Left lobe of liver (tissue), 2 donors: ENCODE data around the gene CDHR2. TPM values are rescaled to one million over a fixed set of nuclear protein-coding genes. Genes with fewer than 3 reads are reported as not detected.
A peak's percentile ranks its signal among the peaks of the same experiment; 100 is the strongest.

ENCODE experiments used
- ATAC-seq: fragments of 200-7000 bp; cut with Tn5 transposase; one replicate; pipeline ENCODE4 v1.9.1; 2020; ENCODE audit warnings: mild to moderate bottlenecking, moderate library complexity
- DNase-seq: peaks from one replicate; pipeline ENCODE4 v3.0.0-alpha.2; 2020; ENCODE audit warnings: low spot score
- total RNA-seq: library from RNA; stranded (reverse); gene quantifications from one replicate; pipeline ENCODE4 v1.2.1, GENCODE V29; 2021
- donor health status: DM: no; HTN: no; CAD: no; lungs with moderate emphysema.
- donor health status: DM: no; HTN: yes; CAD: no.

The CDHR2 gene
- total RNA-seq, 1 donor from 2014 or later, result 87.3 TPM

DNA sequence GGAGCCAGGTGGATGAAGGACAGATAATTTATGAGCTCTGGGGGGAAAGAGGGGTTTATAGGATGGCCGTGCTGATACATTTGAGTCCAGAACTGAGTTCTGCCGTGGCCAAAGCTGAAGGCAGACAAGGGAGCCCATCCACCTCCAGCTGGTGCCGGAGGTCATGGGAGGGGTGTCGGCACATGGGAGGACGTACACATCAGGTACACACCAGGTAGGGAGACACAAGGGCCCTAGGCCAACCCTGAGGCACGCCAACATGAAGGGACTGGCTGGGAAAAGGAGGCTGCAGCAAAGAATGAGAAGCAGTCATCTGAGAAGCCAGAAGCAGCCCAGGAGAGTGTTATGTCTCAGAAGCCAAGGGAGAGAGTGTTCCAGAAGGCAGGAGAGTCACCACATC lies 62.9 kb downstream of the CDHR2 start:
- ATAC-seq, result no peak
- no peak for DNase-seq

DNA sequence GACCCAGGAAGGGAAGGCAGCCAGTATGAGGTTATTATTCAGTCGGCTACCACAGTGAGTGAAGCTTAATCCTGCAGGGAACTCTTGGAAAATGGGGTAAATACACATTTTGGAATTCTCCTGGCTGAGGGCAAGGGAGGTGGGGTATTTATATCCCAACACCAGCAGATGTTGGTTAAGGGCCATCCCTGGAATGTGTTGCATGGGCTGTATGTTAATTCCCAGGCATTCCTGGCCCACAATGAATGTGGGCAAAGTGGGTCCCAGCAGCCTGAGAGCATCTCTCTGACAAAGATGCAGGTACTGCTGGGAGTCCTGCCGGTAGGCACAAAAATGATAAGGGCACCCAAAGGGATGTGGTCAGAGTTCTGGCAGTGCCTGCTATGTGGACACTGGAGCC lies 63.7 kb downstream of the CDHR2 start:
- no peak for ATAC-seq
- no peak for DNase-seq

DNA sequence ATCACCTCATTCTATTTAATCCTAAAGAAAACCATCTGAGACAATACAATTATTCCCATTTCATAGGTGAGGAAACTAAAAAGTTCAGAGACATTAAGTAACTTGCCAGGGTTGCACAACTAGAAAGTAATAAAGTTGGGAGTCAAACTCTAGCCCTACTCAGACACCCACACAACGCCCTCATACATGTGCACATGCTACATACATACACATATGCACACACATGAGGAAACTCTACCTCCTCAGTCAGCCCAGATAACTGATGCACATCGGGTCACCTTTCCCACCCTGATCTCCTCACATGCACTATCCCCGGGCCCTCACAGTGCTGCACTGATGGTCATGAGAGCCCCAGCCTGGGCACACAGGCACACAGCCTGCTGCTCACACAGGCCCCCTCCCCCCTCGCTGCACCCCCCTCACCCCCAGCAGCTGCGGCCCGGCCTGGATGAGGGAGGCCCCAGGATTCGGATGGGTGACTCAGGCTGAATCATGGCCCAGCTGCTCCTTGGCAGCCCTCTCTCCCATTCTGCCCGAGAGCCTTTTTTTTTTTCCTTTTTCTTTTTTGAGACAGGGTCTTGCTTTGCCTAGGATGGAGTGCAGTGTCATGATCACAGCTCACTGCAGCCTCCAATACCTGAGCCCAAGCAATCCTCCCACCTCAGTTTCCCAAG lies 65.8 kb downstream of the CDHR2 start:
- ATAC-seq (no peak), DNase-seq (no peak)

DNA sequence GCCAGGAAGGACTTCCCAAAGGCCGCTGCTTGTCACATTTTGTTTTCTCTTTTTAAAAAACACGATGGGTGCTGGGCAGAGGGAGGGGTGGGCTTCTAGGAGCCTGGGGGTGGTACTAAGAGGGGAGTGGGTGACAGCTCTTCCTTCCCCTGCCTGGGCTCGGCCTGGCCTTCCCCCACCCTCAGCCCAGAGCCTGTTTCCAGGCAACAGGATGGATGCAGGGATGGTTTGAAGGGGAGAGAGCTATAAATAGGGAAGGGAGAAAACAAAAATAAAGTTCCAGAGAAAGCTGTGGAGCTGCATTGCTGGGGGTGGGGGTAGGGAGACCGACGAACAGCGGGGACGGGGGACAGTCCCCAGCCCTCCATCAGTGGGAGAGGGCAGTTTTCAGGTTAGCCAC lies 67.4 kb downstream of the CDHR2 start:
- no peak for ATAC-seq
- no peak for DNase-seq

DNA sequence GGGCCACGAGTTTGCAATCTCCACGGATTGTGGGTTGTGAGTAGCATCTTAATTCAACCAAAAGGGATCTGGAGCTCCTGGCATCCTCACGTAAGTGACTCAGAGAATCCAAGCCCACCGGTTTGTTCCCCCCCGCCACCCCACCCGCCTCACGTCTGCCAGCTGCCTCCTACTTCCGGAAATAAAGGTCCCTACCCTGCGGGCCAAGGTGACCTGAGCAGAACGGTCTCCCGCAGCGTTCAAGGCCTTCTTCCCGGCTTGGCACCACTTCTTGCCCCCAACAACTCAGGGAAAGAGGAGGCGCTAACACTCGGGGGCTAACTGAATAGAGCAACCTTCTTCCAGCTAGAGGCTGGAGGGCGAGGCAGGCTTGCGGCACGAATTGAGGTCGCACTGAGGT lies 69.6 kb downstream of the CDHR2 start:
- DNase-seq (no peak), ATAC-seq (no peak)

DNA sequence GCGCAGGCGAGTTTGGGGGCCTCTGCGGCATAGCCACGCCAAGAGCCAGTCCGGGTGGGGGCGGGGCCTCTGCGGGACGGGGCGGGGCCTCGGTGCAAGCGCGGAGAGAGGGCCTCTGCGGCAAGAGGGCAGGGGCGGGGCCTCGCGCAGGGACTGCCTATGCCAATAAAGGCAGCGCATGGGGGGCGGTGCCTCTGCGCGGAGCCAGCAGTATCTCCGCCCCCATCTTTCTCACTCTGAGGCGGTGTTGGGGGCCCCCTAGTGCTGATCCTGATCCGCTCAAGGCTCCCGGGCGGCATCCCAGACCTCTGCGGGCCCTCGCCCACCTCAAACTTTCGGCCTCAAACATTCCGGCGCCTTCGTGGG lies 70.0 kb downstream of the CDHR2 start:
- peak; percentile 56 for ATAC-seq
- no peak for DNase-seq

DNA sequence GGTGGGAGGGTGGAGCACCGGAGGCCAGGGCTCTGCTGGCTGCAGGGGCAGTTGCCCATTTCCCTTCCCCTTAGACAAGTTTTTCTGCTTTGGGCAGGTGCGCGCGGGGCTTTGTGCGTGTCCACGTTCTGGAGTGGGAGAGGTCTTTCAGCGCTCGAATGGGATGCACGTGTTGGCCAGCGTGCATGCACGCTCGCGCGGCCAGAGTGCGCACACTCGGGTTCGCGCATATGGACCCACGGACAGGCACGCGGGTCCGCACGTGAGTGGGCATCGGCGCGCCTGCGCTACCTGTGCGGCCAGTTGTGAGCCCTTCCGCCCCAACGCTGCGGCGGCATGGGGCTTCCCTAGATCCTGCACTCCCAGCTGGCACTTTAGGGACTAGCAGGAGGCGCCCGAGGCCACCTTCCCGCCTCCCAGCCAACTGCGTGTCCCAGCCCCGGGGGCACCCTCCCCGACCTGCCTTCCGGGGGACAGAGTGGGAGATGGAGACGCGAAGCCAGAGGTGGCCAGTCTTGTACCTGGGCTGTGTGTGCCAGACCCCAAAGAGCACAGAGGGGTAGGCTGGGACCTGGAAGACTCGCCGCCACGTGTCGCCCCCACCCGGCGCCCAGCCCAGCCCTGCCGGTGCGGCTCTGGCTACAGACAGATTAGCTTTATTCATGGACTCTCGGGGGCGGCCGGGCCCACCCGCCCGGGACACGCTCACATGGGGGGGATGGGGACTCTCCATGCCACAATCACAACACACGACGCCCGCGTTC lies 70.6 kb downstream of the CDHR2 start:
- DNase-seq (no peak), ATAC-seq (no peak)

DNA sequence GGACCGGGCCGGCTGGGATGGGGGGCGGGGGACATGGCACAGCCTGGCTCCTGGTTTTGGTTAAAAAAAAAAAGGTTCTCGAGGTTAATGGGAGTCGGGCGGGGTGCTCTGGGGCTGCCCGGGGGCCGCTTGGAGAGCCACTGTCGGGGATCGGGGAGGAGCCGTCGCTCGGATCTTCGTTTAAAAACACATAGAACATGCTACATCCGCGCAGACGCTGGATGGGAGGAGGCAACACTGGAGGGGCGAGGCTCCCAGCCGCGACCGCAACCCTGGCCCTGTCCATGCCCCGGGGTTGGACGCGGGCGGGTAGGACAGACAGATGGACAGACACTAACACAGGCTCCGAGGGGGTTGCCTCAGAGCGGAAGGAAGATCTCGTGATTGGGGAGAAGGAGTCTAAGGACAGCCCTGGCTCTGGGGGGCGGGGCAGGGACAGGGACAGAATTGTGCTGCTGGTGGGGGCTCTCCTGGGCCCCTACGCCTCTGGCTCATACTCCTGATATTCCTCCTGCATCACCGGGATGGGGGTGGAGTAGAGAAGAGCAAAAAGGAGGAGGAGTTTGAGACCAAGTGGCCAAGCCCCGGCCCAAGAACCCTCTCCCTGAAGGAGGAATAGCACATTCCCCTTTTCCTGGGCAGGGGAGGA lies 71.3 kb downstream of the CDHR2 start:
- no peak for DNase-seq
- ATAC-seq, result peak; percentile 34

DNA sequence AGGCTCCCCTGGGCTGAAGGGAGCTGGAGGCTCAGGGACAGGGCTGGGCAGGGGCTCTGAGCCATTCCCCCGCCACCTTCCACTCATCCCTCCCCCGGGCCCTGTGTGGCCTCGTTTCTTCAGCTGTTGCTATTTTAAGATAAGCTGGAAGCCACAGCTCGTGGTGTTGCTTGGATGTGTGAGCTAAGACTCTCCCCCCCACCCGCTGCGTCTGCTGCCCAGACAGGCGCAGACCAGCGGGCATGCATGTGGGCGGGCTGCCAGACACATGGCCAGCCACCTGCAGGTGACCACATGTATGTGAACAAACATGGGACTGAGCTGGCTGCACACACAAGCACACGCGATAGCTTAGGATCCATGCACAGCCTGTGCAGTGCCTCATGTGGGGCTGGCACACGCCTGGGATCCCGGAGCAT lies 72.5 kb downstream of the CDHR2 start:
- ATAC-seq (no peak), DNase-seq (no peak)

DNA sequence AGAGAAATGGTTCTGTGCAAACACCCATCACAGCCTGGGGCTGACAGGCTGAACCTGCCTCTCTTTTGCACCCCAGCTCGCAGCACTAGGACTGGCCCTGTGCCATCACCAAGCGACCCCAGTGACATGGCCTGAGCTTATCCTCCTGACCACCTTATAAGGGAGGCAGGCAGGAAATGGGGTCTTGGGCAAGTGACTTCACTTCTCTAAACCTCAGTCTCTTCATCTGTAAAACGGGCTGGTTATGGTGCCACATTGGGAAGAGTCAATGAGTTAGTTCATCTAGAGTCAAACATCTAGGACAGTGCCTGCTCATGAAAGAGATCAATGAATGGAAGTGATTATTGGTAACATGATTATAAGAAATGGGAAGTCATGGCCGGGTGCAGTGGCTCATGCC lies 75.0 kb downstream of the CDHR2 start:
- no peak for ATAC-seq
- DNase-seq, result no peak

DNA sequence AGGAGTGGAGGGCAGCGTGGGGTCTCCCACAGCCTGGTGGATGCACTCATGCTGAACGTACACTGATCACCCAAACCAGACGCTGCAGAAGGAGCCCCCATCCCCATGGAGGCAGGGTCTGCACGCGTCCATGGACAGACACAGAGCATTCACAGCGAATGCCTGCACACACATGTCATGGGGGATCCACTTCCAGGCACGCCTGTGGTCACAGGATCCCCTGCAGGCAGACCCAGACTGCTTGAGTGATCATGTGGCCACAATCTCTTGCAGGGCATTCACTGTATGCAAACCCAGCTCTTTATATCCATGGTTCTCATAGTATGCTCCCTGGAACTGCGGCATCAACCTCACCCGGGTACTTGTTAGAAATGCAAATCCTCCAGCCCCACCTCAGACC lies 75.8 kb downstream of the CDHR2 start:
- DNase-seq, result no peak
- ATAC-seq, result no peak

DNA sequence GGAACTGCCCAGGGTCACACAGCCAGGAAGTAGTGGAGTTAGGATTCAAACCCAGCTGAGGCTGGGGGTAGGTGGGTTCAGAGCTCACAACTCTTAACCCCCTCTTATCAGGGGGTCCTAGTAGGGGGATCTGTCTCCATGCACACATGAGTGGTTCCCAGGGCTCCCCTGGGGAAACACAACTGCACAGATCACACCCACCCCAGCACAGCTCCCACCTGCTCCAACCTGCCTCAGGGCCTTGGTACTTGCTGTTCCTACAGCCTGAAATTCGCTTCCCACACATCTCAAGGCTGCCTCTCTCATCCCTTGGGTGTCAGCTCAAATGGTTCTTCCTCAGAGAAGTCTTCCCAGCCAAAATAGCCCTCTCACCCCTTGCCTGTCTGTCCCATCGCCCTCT lies 76.4 kb downstream of the CDHR2 start:
- no peak for DNase-seq

DNA sequence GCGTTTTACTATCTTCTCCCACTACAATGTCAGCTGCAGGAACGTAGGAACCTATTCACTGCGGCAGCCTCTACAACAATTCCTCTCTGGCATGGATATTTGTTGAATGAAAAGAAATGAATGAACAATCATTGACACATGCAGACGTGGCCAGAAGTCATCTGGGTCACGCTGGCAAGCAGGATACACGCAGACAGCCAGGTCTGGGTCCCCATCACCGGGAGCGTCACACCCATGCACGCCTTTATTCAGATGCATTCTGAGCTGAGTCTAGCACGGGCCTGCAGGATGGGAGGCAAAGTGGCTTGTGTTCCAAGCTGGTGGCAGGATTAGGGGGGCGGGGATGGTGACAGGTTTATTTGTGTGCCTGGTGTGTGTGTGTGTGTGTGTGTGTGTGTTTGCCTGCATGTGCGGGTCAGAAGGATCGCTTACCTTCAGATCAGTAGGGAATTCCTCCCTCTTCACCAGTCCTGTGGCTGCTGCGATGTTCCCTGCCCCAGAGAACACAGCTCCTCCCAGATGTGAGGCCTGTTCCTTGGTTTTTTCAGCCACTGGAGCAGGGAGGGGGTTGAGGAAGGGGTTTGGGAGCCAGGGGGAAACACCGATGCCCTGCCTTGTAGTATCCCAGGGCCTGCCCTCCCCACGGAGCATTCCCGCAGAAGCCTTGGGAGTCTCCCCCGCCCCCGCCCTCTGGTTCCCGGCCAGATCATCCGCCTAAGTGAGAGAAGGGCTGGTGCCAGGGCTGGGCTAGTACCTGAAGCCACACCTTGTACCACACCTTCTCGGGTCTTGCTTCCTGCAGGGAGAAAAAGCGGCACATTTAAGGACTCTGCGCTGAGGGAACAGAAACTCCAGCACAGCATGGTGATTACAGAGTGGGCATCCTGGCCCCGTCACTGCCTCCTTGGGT lies 77.1 kb downstream of the CDHR2 start:
- no peak for DNase-seq
- ATAC-seq, result no peak

More for the DNA sequence above, 76.4 kb downstream of the CDHR2 start:
- no peak for ATAC-seq

DNA sequence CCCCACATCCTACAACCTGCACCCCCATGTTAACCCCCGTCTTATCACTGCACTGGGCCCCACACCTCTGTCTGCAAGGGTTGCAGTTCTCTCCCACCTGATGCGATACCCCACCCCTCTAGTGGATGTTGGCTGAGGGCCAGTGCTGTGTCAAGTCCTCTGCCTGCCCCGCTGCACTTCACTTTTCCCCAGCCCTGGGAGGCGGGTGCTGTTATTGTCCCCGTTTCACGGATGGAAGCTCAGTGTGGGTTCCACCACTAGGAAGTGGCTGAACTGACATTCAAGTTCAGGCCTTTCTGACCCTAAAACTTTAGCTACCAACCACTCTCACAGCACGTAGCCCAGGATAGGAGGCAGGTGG lies 77.7 kb downstream of the CDHR2 start:
- no peak for ATAC-seq
- no peak for DNase-seq

DNA sequence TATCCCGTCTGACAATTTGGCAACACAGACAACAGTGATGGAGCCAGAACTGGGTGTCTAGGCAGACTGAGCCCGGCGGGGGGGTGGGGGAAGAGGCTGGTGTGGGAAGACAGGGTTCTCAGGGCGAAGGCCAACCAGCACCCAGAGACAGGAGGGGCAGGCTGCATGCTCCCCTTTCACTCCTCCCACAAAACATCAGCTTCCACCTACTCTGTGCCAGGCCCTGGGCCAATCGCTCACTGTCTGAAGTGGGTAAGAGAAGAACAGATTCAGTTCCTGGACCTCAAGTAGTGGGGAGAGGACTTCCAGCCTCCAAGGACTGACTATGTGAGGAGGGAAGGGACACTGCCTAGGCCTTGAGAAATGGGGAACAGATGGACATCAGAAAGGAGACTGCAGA lies 78.4 kb downstream of the CDHR2 start:
- DNase-seq, result no peak
- ATAC-seq, result no peak

DNA sequence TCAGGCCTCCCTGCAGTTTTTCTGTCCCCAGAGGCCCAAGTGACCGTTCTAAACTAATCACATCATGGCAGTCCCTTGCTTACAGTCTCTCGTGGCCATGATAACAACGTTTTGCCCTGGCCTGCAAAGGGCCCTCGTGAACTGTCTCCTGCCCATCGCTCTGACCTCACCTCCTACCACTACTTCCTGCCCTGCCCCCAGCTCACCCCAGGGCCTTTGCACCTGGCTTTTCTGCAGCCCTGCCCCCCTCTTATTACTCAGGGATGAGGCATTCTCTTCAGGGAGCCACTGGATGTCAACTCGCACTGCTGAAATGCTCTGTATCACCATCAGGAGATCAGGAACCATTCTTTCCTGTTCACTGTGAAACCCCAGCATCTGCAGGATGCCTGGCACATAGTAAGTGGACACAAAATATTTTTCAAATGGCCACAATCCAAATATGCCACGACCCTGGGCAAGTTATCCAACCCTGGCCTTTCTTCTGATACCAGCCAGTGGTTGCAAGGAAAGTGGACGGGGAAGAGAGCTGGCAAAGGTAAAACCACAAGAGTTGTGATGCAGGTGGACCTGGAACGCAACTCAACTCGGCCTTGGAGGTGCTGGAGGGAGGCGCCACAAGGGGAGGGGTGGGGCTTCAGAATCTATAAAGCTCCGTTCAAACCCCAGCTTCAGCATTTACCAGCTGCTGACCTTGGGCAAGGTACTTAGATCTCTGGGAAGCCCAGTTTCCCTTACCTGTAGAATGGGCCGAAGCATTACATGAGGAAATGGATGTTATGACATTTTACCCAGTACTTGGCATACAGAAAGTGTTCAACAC lies 79.5 kb downstream of the CDHR2 start:
- ATAC-seq, result no peak
- DNase-seq, result no peak

DNA sequence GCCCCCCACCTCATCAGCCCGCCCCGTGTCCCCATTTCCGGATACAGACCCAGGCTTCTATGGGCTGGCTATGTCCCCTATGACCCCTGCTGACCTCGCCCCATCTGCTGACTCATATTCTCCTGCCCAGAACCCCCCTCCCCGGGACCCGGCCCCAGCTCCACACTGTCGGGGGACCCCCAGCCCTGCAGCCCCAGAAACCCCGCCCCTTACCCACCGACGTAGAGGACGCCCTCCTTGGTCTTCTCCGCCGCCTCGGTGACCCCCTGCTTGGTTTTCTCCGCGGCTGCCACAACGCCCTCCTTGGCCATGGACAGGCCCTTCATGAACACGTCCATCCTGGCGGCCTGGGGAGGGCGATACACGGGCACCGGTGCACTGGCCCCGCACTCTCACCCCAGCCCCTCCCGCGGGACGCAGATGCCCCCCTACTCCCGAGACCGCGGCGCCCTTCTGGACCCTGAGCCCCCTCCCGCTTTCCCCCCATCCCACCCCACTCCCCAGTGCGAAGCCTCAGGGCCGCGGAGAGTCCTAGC lies 80.2 kb downstream of the CDHR2 start:
- DNase-seq (no peak), ATAC-seq (no peak)

DNA sequence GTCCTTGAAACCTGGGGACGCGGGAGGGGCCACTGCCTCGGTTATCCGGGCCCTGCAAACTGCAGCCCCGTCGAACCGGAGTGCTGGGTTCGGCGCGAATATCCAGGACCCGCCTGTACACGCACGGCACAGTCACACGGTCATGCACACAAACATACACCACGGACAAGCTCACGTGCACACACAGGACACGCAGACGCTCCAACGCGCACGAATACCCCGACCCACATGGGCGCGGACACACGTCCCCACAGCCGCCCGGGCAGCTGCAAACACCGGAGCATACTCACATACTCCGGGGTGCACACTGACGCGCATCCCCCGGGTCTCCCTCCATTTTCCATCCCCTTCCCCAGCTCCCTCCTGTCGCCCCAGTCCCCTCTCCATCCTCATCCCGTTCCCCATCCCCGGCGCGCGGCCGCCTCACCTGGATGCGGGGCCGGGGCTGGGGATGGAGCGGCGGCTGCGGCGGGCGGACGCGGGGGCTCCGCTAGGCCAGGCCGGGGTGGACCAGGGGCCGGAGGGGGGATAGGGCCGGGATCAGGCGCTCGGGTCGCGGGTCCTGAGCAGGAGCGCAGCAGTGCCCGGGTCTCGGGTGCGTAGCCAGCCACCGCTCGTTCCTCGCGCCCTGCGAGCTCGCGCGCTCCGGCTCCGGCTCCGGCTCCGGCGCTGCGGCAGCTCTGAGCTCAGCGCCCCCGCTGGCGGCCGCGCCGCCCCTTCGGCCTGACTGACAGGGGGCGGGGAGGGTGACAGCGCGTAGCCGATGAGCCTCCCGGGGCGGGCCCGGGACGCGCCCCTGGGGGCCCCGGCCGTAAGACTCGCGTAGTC lies 80.9 kb downstream of the CDHR2 start, which contains the start of the genes EIF4E1B and SNCB:
TSS of gene EIF4E1B (plus strand) at position 823 of the 828 bp plus-strand sequence. CDS start 12,113 bp downstream, outside the sequence.
TSS of gene SNCB (minus strand) at position 682 of the 828 bp plus-strand sequence. CDS start 880 bp downstream, outside the sequence.
- ATAC-seq (peak; percentile 54), DNase-seq (no peak)

DNA sequence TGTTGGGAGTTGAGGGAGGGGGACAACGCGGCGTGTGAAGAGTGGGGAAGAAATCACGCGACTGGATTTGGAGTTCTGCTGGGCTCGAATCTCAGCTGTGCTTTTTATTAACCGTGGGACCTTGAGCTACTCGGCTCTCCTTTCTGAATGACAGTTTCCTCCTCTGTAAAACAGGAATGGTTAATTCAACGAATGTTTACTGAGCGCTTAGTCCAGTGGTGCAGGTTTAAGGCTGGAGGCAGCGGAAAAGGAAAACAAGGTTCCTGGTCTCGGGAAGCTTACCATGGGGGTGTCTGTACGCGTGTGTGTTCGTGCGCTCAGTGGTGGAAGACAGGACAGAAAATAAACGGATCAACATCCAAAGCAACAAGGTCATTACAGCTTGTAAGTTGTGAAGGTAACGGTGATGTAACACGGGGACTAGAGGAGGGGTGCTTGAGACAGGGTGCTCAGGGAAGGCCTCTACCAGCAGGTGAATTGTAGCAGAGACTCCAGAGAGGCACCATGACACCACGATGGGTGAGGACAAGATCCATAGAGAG lies 81.6 kb downstream of the CDHR2 start:
- ATAC-seq (no peak), DNase-seq (no peak)
